Endothelial cell of umbilical vein (primary cell): Measurements from ENCODE around the gene CDK5. TPM values are rescaled to one million over a fixed set of nuclear protein-coding genes. Genes with fewer than 3 reads are reported as not detected.

Experiments
- BruUV-seq: library from RNA; stranded (reverse); fragments of 400-500 nt; replicated peaks from 2 replicates; lab custom pipeline; 2021; lab: Mats Ljungman, UMichigan
- CTCF ChIA-PET: fragments of 300-600, 350-600 bp; sonication (Branson Sonifier 250); formaldehyde crosslinking; loops from one replicate; lab custom pipeline; 2021; ENCODE audit warnings: antibody characterized with exemption, inconsistent platforms; lab: Charles Lee
- POLR2A ChIA-PET: fragments of 300-600, 350-600 bp; sonication (Branson Sonifier 250); formaldehyde crosslinking; loops from one replicate; lab custom pipeline; 2021; ENCODE audit warnings: antibody characterized with exemption, inconsistent platforms; lab: Charles Lee
- DNase-seq: peaks from one replicate; pipeline ENCODE4 v3.0.0-alpha.2; 2011; ENCODE audit warnings: low read depth, low spot score
- FAIRE-seq: peaks from 2 replicates; lab custom pipeline; 2011; peaks lifted over from hg19 to GRCh38; lab: Jason Lieb, UNC
- H2AFZ ChIP-seq: 2 replicates; pipeline ENCODE4 v1.6.0; 2012; ENCODE audit warnings: low read depth, low read length, control low read depth, inconsistent platforms
- H3K27ac ChIP-seq: 2 replicates; pipeline ENCODE4 v1.5.1; 2011; ENCODE audit warnings: low read depth, mild to moderate bottlenecking, control low read depth, low read length, moderate library complexity; ENCODE audit not compliant: insufficient read depth
- H3K27me3 ChIP-seq, 2 experiments: 2 replicates each; pipeline versions ENCODE4 v1.6.0 to v1.6.1; 2011; ENCODE audit warnings: low read length in 2 of 2, mixed read lengths in 1 of 2; ENCODE audit not compliant: control insufficient read depth in 2 of 2, insufficient read depth in 2 of 2
- H3K36me3 ChIP-seq, 2 experiments: 2 replicates in 1 of 2; 3 replicates in 1 of 2; pipeline ENCODE4 v1.5.1; 2011; ENCODE audit warnings: low read length in 2 of 2, mild to moderate bottlenecking in 1 of 2, moderate library complexity in 1 of 2; ENCODE audit not compliant: control insufficient read depth in 2 of 2, insufficient read depth in 2 of 2; ENCODE audit errors: extremely low read depth in 1 of 2
- H3K4me1 ChIP-seq: 3 replicates; pipeline ENCODE4 v1.5.1; 2011; ENCODE audit warnings: mild to moderate bottlenecking, low read length; ENCODE audit not compliant: control insufficient read depth, insufficient read depth; ENCODE audit errors: extremely low read depth
- H3K4me2 ChIP-seq: 2 replicates; pipeline ENCODE4 v1.6.1; 2011; ENCODE audit warnings: low read length, control low read depth, mixed read lengths; ENCODE audit not compliant: insufficient read depth
- H3K4me3 ChIP-seq, 3 experiments: fragments of 200-600 bp in 1 of 3; sonication (generic), shearing (Covaris generic) in 1 of 3; replicated peaks in 1 of 3; 2 replicates each; pipeline ENCODE4 v1.5.1; 2011 to 2016; ENCODE audit warnings: control low read depth in 3 of 3, low read length in 3 of 3, mild to moderate bottlenecking in 2 of 3, inconsistent platforms in 1 of 3, low read depth in 1 of 3, moderate library complexity in 1 of 3; ENCODE audit not compliant: insufficient read depth in 1 of 3
- H3K79me2 ChIP-seq: 2 replicates; pipeline ENCODE4 v1.6.0; 2012; ENCODE audit warnings: low read length, inconsistent platforms; ENCODE audit not compliant: control insufficient read depth, insufficient read depth
- H3K9ac ChIP-seq: replicated peaks from 2 replicates; pipeline ENCODE3; 2011; ENCODE audit warnings: low read length, control low read depth; ENCODE audit not compliant: insufficient read depth; ENCODE audit errors: extremely low read depth
- H3K9me1 ChIP-seq: replicated peaks from 3 replicates; pipeline ENCODE4 v1.6.0; 2011; ENCODE audit warnings: mild to moderate bottlenecking, low read length; ENCODE audit not compliant: control insufficient read depth, insufficient read depth; ENCODE audit errors: extremely low read depth
- H3K9me3 ChIP-seq: replicated peaks from 2 replicates; pipeline ENCODE4 v1.5.1; 2012; ENCODE audit warnings: low read length, inconsistent platforms; ENCODE audit not compliant: control insufficient read depth, insufficient read depth
- H4K20me1 ChIP-seq: replicated peaks from 2 replicates; pipeline ENCODE3; 2011; ENCODE audit warnings: mild to moderate bottlenecking, low read length; ENCODE audit not compliant: control insufficient read depth, insufficient read depth; ENCODE audit errors: extremely low read depth
- EZH2 ChIP-seq: IDR thresholded peaks from 2 replicates; pipeline ENCODE4 v1.6.1; 2012; ENCODE audit warnings: borderline replicate concordance, low read depth, mild to moderate bottlenecking, moderate library complexity, low read length, inconsistent platforms; ENCODE audit not compliant: severe bottlenecking
- FOS ChIP-seq: IDR thresholded peaks from 2 replicates; pipeline ENCODE4 v1.6.1; 2011; ENCODE audit warnings: mild to moderate bottlenecking, low read length, moderate library complexity, borderline replicate concordance; ENCODE audit not compliant: insufficient read depth
- MYC ChIP-seq: IDR thresholded peaks from one replicate; pipeline ENCODE4 v1.6.1; 2011; ENCODE audit warnings: mild to moderate bottlenecking, low read depth, low read length
- POLR2A ChIP-seq: IDR thresholded peaks from 2 replicates; pipeline ENCODE4 v1.6.1; 2012; ENCODE audit warnings: low read depth, mild to moderate bottlenecking, control low read depth, low read length
- dilution Hi-C: fragments of 300-500 bp; cut with MboI; formaldehyde crosslinking; loops from one replicate; pipeline ENCODE4 v1.15.0; 2019; ENCODE audit warnings: low sequenced_read_pairs; ENCODE audit not compliant: extremely low pct_ligation_motif_present
- intact Hi-C: fragments of 100-400 bp; cut with micrococcal nuclease; formaldehyde crosslinking; loops from one replicate; pipeline ENCODE4 v1.10.0; 2022
- polyA plus RNA-seq, 4 experiments: library from polyadenylated mRNA; depleted of rRNA in 3 of 4; stranded (reverse) in 3 of 4; unstranded in 1 of 4; fragments of >200 nt; gene quantifications; 2 replicates each; pipeline versions ENCODE4 v1.2.1 to v1.2.3, GENCODE V29; 2011 to 2012; ENCODE audit warnings: missing spikeins in 1 of 4
- total RNA-seq: library from RNA; stranded (reverse); gene quantifications from 2 replicates; pipeline ENCODE4 v1.2.3, GENCODE V29; 2021
- TF ChIP-seq, protein P1 (sequence below), 2 donors: IDR thresholded peaks; 1 replicate in 1 of 2; 2 replicates in 1 of 2; pipeline ENCODE4 v1.5.1; 2011; ENCODE audit warnings: low read length in 2 of 2, mild to moderate bottlenecking in 2 of 2, moderate library complexity in 2 of 2, control low read depth in 1 of 2, inconsistent platforms in 1 of 2, low read depth in 1 of 2; ENCODE audit not compliant: insufficient read depth in 1 of 2; ENCODE audit errors: extremely low read depth in 1 of 2

CDK5 gene
- total and polyA plus RNA-seq, 2 donors (not counting 3 experiments of a cell fraction or from before 2014, with no cell fraction given), result 16.5 to 38.3 TPM

DNA sequence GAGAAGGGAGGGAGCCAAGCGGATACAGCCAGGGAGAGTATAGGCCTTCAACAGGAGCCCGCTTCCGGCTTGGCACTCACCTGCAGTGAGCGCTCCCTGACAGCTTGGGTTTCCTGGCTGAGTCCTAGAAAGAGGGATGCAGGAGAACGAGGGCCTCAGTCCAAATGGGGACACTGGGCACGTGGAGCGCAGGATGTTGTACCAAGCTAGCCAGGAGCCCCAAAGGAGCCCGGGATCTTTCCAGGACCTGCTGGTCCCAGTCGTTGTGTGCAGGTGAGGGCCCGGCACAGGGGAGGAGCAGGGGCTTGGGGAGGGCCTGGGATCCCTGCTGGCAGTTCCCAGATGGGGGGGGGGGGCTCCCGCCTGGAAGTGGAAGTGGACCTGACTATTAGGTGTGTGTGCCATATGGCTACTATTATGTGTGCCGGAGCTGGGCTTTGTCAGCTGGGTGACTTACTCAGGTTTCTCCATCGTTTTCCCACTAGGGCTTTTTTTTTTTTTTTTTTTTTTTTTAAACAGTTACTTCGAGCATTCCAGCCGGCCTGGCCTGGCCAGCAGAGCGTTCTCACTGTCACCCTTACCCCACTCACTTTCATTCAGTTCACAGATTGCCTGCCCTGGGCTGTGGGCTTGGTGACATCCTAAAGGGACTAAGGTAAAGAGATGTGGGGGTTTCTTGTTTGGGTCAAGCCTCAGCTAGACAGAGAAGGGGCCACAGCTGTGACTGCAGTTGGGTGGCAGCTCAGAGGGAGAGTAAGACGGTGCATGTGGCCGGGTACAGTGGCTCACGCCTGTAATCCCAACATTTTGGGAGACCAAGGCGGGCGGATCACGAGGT, 32.4 kb upstream of the CDK5 start:
- Histone ChIP-seq H3K36me3 (peaks cover 0 to 8% of the 10 kb centered on the region in 2 experiments), H3K9me1 (no peaks in the 10 kb centered on the region), H2AFZ (no peak overlapping the region), H3K4me3 (peak overlapping the region in 1 of 3 experiments; percentile 82), H4K20me1 (no peaks in the 10 kb centered on the region), H3K4me2 (peak overlapping the region; percentile 94), H3K79me2 (peaks cover 78% of the 10 kb centered on the region), H3K27me3 (no peaks in the 10 kb centered on the region), H3K27ac (peak overlapping the region; percentile 98), H3K9ac (peak overlapping the region; percentile 78), H3K4me1 (peaks cover 52% of the 10 kb centered on the region), H3K9me3 (no peaks in the 10 kb centered on the region)
- TF ChIP-seq MYC, result no peak
- no peak for TF ChIP-seq FOS
- TF ChIP-seq, protein P1, sequence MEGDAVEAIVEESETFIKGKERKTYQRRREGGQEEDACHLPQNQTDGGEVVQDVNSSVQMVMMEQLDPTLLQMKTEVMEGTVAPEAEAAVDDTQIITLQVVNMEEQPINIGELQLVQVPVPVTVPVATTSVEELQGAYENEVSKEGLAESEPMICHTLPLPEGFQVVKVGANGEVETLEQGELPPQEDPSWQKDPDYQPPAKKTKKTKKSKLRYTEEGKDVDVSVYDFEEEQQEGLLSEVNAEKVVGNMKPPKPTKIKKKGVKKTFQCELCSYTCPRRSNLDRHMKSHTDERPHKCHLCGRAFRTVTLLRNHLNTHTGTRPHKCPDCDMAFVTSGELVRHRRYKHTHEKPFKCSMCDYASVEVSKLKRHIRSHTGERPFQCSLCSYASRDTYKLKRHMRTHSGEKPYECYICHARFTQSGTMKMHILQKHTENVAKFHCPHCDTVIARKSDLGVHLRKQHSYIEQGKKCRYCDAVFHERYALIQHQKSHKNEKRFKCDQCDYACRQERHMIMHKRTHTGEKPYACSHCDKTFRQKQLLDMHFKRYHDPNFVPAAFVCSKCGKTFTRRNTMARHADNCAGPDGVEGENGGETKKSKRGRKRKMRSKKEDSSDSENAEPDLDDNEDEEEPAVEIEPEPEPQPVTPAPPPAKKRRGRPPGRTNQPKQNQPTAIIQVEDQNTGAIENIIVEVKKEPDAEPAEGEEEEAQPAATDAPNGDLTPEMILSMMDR (IDR thresholded peaks at IDR 0.05; ENCODE audit: extremely low read depth in 1 of 2, insufficient read depth in 1 of 2, low read depth in 1 of 2, low read length in 2 of 2), result no peak
- no peak for TF ChIP-seq POLR2A
- no peak for TF ChIP-seq EZH2
- ChIA-PET CTCF (interaction anchor here (0.7 to 4.5 kb wide), 9 partner anchors 14 to 127 kb away, joined by 3 to 29 read pairs (median 4); no protein-coding TSS in a partner anchor), POLR2A (interaction anchor here (0.6 to 1.0 kb wide), 2 partner anchors 21 to 54 kb away, joined by 3 to 12 read pairs; no protein-coding TSS in a partner anchor)
- BruUV-seq, result no TSS peak
- dilution Hi-C loops, result no loop called here
- intact Hi-C loops, result loop anchor here (1.0 to 2.0 kb wide), 5 partner anchors 10 to 62 kb away; partner anchors contain the start of genes ABCB8 and FASTK
- no peak for FAIRE-seq
- peak; percentile 24 for DNase-seq
